ENCODE measurements around the gene GOLGA5. TPM values are rescaled to one million over a fixed set of nuclear protein-coding genes. Genes with fewer than 3 reads are reported as not detected.

The GOLGA5 gene
- total RNA-seq, 4 donors from 2014 or later = 27.0 to 34.8 (median 33.8) TPM

DNA sequence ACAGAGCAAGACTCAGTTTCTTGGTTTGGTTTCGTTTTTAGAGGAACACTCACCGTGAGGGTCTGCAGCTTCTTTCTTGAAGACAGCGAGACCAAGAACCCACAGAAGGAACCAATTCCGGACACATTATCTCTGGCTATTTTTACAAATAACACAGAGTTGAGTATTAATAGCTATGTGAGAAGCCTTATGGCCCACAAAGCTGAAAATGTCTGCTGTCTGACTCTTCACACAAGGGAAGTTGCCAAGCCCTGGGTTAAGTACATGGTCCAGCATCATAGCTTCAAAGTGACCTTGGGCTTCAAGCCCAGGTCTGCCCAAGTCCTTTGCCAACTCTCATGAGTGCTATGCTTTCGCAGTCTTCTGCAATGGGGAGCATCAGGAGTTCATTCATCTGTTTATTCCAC lies 43.1 kb upstream of the GOLGA5 start:
- Histone ChIP-seq H3K4me1 (peaks cover 8 to 13% of the 10 kb centered on the region in 2 donors), H3K27ac (no peak overlapping the region), H3K36me3 (no peaks in the 10 kb centered on the region), H3K4me3 (no peak overlapping the region), H3K27me3 (no peaks in the 10 kb centered on the region), H3K9me3 (no peaks in the 10 kb centered on the region)
- intact Hi-C loops (cut with DNase I; ENCODE audit: low total_unique reads) (no loop called here), in situ Hi-C loops (cut with MboI; ENCODE audit: low sequenced_read_pairs in 4 of 4) (no loop called here)
- TF ChIP-seq, protein P1, sequence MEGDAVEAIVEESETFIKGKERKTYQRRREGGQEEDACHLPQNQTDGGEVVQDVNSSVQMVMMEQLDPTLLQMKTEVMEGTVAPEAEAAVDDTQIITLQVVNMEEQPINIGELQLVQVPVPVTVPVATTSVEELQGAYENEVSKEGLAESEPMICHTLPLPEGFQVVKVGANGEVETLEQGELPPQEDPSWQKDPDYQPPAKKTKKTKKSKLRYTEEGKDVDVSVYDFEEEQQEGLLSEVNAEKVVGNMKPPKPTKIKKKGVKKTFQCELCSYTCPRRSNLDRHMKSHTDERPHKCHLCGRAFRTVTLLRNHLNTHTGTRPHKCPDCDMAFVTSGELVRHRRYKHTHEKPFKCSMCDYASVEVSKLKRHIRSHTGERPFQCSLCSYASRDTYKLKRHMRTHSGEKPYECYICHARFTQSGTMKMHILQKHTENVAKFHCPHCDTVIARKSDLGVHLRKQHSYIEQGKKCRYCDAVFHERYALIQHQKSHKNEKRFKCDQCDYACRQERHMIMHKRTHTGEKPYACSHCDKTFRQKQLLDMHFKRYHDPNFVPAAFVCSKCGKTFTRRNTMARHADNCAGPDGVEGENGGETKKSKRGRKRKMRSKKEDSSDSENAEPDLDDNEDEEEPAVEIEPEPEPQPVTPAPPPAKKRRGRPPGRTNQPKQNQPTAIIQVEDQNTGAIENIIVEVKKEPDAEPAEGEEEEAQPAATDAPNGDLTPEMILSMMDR (IDR thresholded peaks at IDR 0.05 in 4 of 5, conservative IDR thresholded peaks at IDR 0.05 in 1 of 5) = no peak
- TF ChIP-seq POLR2A (IDR thresholded peaks at IDR 0.05) = no peak
- DNase-seq (no peak), ATAC-seq (no peak)

DNA sequence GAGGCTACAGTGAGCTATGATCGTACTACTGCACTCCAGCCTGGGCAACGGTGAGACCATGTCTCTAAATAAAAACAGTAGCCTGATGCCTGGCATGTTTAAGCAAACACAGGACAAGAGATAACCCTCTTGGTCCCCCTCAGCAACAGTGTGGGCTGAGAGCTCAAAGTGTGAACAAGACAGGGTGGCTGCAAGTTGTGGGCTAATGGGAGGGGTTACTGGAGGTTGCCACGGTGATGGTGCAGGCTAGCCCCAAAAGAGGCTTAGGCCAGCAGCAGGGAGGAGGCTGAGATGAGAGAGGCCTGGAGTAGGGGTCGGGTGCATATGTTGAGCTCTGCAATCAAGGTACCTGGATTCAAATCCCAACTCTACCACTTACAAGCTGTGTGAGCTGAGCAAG lies 42.3 kb upstream of the GOLGA5 start:
- in situ Hi-C loops (cut with MboI; ENCODE audit: low sequenced_read_pairs in 4 of 4) = no loop called here
- Histone ChIP-seq H3K36me3 (no peaks in the 10 kb centered on the region), H3K9me3 (no peaks in the 10 kb centered on the region), H3K4me3 (no peak overlapping the region), H3K27me3 (no peaks in the 10 kb centered on the region), H3K27ac (no peak overlapping the region), H3K4me1 (peaks cover 8 to 9% of the 10 kb centered on the region in 2 donors)
- intact Hi-C loops (cut with DNase I; ENCODE audit: low total_unique reads) = no loop called here
- DNase-seq (no peak), ATAC-seq (no peak)
- TF ChIP-seq, protein P1 (IDR thresholded peaks at IDR 0.05 in 4 of 5, conservative IDR thresholded peaks at IDR 0.05 in 1 of 5) = no peak
- TF ChIP-seq POLR2A (IDR thresholded peaks at IDR 0.05) = no peak

DNA sequence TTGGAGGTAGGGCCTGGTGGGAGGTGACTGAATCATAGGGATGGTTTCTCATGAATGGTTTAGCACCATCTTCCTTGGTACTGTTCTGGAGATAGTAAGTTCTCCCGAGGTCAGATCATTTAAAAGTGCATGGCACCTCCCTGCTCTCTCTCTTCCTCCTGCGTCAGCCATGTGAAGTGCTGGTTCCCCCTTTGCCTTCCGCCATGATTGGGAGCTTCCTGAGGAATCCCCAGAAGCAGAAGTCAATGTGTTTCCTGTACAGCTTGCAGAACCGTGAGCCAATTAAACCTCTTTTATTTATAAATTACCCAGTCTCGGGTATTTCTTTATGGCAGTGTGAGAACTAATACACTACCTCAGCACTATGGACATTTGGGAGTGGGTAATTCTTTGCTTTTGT lies 40.9 kb upstream of the GOLGA5 start:
- H3K36me3 ChIP-seq = no peaks in the 10 kb centered on the region
- no peaks in the 10 kb centered on the region for H3K9me3 ChIP-seq
- H3K27me3 ChIP-seq = no peaks in the 10 kb centered on the region
- DNase-seq (peak in 1 of 2 donors; percentile 33), ATAC-seq (no peak)
- H3K4me1 ChIP-seq = no peaks in the 10 kb centered on the region
- H3K27ac ChIP-seq = no peak overlapping the region
- no peak overlapping the region for H3K4me3 ChIP-seq
- in situ Hi-C loops (cut with MboI; ENCODE audit: low sequenced_read_pairs in 4 of 4) (no loop called here), intact Hi-C loops (cut with DNase I; ENCODE audit: low total_unique reads) (no loop called here)
- TF ChIP-seq, protein P1 (IDR thresholded peaks at IDR 0.05 in 4 of 5, conservative IDR thresholded peaks at IDR 0.05 in 1 of 5) = no peak
- no peak for TF ChIP-seq POLR2A (IDR thresholded peaks at IDR 0.05)

DNA sequence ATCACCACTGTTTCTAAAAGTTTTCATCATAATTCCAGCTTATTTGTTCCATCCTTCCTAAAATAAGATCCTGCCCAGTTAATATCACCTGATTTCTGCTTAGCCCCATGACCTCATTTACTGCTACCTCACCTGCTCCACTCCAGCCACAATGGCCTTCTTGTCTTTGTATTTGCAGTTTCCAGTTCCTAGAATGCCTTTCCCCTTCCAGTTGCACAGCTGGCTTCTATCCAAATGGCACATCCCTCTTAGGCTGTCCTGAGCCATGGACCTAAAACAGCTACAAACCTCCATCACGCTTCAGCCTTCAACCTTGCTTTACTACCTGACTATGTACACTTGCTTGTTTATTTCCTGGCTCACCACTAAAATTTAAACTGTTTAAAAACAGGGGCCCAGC lies 39.1 kb upstream of the GOLGA5 start:
- intact Hi-C loops (cut with DNase I; ENCODE audit: low total_unique reads) = no loop called here
- no peak for ATAC-seq

More for the DNA sequence above, 39.1 kb upstream of the GOLGA5 start:
- no peaks in the 10 kb centered on the region for H3K9me3 ChIP-seq
- no peak for DNase-seq
- no peaks in the 10 kb centered on the region for H3K27me3 ChIP-seq
- no peak overlapping the region for H3K4me3 ChIP-seq
- no peaks in the 10 kb centered on the region for H3K36me3 ChIP-seq
- no peaks in the 10 kb centered on the region for H3K4me1 ChIP-seq
- in situ Hi-C loops (cut with MboI; ENCODE audit: low sequenced_read_pairs in 4 of 4) = no loop called here
- TF ChIP-seq POLR2A (IDR thresholded peaks at IDR 0.05) = no peak
- TF ChIP-seq, protein P1 (IDR thresholded peaks at IDR 0.05 in 4 of 5, conservative IDR thresholded peaks at IDR 0.05 in 1 of 5) = no peak
- H3K27ac ChIP-seq = no peak overlapping the region
